GM23338 (cell line): ENCODE measurements around the gene TRIM34. TPM values are rescaled to one million over a fixed set of nuclear protein-coding genes. Genes with fewer than 3 reads are reported as not detected.

Experiments used
- ATAC-seq: fragments of 200-7000 bp; cut with Tn5 transposase; 3 replicates; pipeline ENCODE4 v1.9.1; 2020
- DNase-seq: peaks from one replicate; pipeline ENCODE4 v3.0.0-alpha.2; 2015; ENCODE audit warnings: low spot score
- H2AFZ ChIP-seq: fragments of 200-600 bp; sonication (generic); 2 replicates; pipeline ENCODE4 v1.8.0; 2016; ENCODE audit warnings: antibody characterized with exemption, mild to moderate bottlenecking, moderate library complexity
- H3F3A ChIP-seq: fragments of 200-600 bp; sonication (generic); replicated peaks from 2 replicates; pipeline ENCODE4 v1.8.0; 2017; ENCODE audit warnings: antibody characterized with exemption, mixed run types, low read depth
- H3K27ac ChIP-seq: fragments of 200-600 bp; sonication (generic); 2 replicates; pipeline ENCODE4 v1.6.1; 2016; ENCODE audit warnings: low read depth
- H3K27me3 ChIP-seq: fragments of 200-600 bp; sonication (generic); 2 replicates; pipeline ENCODE4 v1.8.0; 2016; ENCODE audit warnings: mild to moderate bottlenecking, mixed run types, moderate library complexity; ENCODE audit not compliant: insufficient read depth
- H3K36me3 ChIP-seq: fragments of 200-600 bp; sonication (generic); 2 replicates; pipeline ENCODE4 v1.8.0; 2016; ENCODE audit warnings: mild to moderate bottlenecking; ENCODE audit not compliant: insufficient read depth
- H3K4me1 ChIP-seq: fragments of 200-600 bp; sonication (generic); 2 replicates; pipeline ENCODE4 v1.8.0; 2016; ENCODE audit warnings: mild to moderate bottlenecking, moderate library complexity; ENCODE audit not compliant: insufficient read depth
- H3K4me2 ChIP-seq: fragments of 200-600 bp; sonication (generic); 2 replicates; pipeline ENCODE4 v1.7.1; 2017; ENCODE audit warnings: mixed run types
- H3K4me3 ChIP-seq: fragments of 200-600 bp; sonication (generic); 2 replicates; pipeline ENCODE4 v1.6.1; 2016; ENCODE audit warnings: mixed run types
- H3K79me2 ChIP-seq: fragments of 200-600 bp; sonication (generic); replicated peaks from 2 replicates; pipeline ENCODE4 v1.8.0; 2017; ENCODE audit warnings: mild to moderate bottlenecking; ENCODE audit not compliant: insufficient read depth
- H3K9me2 ChIP-seq: fragments of 200-600 bp; sonication (generic); 2 replicates; pipeline ENCODE4 v1.8.0; 2017; ENCODE audit not compliant: insufficient read depth
- H4K20me1 ChIP-seq: fragments of 200-600 bp; sonication (generic); replicated peaks from 2 replicates; pipeline ENCODE4 v1.8.0; 2017; ENCODE audit warnings: mild to moderate bottlenecking; ENCODE audit not compliant: insufficient read depth
- H3K27ac Mint-ChIP-seq: 2 replicates; pipeline ENCODE4 v1.8.0; 2020; ENCODE audit warnings: inconsistent platforms, mild to moderate bottlenecking, moderate library complexity, mixed read lengths
- H3K27me3 Mint-ChIP-seq: 3 replicates; pipeline ENCODE4 v1.8.0; 2022; ENCODE audit warnings: low read depth, mild to moderate bottlenecking, moderate library complexity, mixed read lengths, inconsistent platforms; ENCODE audit not compliant: insufficient read depth, poor library complexity
- H3K36me3 Mint-ChIP-seq: 3 replicates; pipeline ENCODE4 v1.8.0; 2021; ENCODE audit warnings: low read depth, mild to moderate bottlenecking, inconsistent platforms, moderate library complexity, mixed read lengths
- H3K4me1 Mint-ChIP-seq: 3 replicates; pipeline ENCODE4 v1.8.0; 2020; ENCODE audit warnings: mild to moderate bottlenecking, inconsistent platforms, mixed read lengths
- H3K4me3 Mint-ChIP-seq: 3 replicates; pipeline ENCODE4 v1.8.0; 2021; ENCODE audit warnings: moderate library complexity, mild to moderate bottlenecking, inconsistent platforms, mixed read lengths
- H3K9me3 Mint-ChIP-seq: 3 replicates; pipeline ENCODE4 v1.8.0; 2020; ENCODE audit warnings: moderate library complexity, mild to moderate bottlenecking, inconsistent platforms, mixed read lengths
- EZH2 ChIP-seq: fragments of 200-600 bp; sonication (generic); IDR thresholded peaks from one replicate; pipeline ENCODE4 v1.8.0; 2017; ENCODE audit warnings: antibody characterized with exemption, mild to moderate bottlenecking, low read depth; ENCODE audit not compliant: unreplicated experiment
- EZH2phosphoT487 ChIP-seq: fragments of 200-600 bp; sonication (generic); IDR thresholded peaks from one replicate; pipeline ENCODE4 v1.8.1; 2018; ENCODE audit warnings: antibody characterized with exemption; ENCODE audit not compliant: unreplicated experiment
- POLR2AphosphoS5 ChIP-seq: IDR thresholded peaks from 2 replicates; pipeline ENCODE4 v1.6.1; 2016; ENCODE audit warnings: antibody characterized with exemption, low read depth
- REST ChIP-seq: IDR thresholded peaks from one replicate; pipeline ENCODE4 v1.6.1; 2018; ENCODE audit warnings: antibody characterized with exemption; ENCODE audit not compliant: unreplicated experiment
- STAT1 ChIP-seq: IDR thresholded peaks from one replicate; pipeline ENCODE4 v1.6.1; 2016; ENCODE audit warnings: antibody characterized with exemption; ENCODE audit not compliant: unreplicated experiment
- ZNF462 ChIP-seq: fragments of 250-450 bp; sonication (Bioruptor Pico); IDR thresholded peaks from 2 replicates; pipeline ENCODE4 v1.5.0; 2020; ENCODE audit warnings: mild to moderate bottlenecking, moderate library complexity
- polyA plus RNA-seq: library from polyadenylated mRNA; unstranded; fragments of >200 nt; fragmentation: Nextera tagmentation; extraction: Ambion mirVana; gene quantifications from 2 replicates; pipeline ENCODE4 v1.2.1, GENCODE V29; 2016
- total RNA-seq: library from RNA; depleted of rRNA; stranded (reverse); fragments of >200 nt; shearing (Covaris generic); gene quantifications from 2 replicates; pipeline ENCODE4 v1.2.3, GENCODE V29; 2014

The TRIM34 gene
- total and polyA plus RNA-seq, 2 experiments from 2014 or later = 1.9 to 2.6 TPM

- TF ChIP-seq POLR2AphosphoS5 = no peak
- no peak for TF ChIP-seq STAT1
- TF ChIP-seq ZNF462 (CRISPR knock-in tag) = no peak
- no peak for TF ChIP-seq EZH2phosphoT487
- H3K9me3 Mint-ChIP-seq = 0 out of 3 replicates have a peak, but pooled peaks cover 3% of the 10 kb centered on the region
- Histone ChIP-seq H3K9me2 (peaks cover 4% of the 10 kb centered on the region; the same call in 1 of the 2 replicates), H3F3A (no peaks in the 10 kb centered on the region), H3K79me2 (no peaks in the 10 kb centered on the region), H3K4me1 (peaks cover 19% of the 10 kb centered on the region), H3K4me2 (no peak overlapping the region), H3K36me3 (no peaks in the 10 kb centered on the region), H3K4me3 (no peak overlapping the region), H4K20me1 (no peaks in the 10 kb centered on the region), H2AFZ (no peak overlapping the region), H3K27ac (no peak overlapping the region), H3K27me3 (no peaks in the 10 kb centered on the region)
- no peaks in the 10 kb centered on the region for H3K27me3 Mint-ChIP-seq
- no peak for DNase-seq
- no peaks in the 10 kb centered on the region for H3K36me3 Mint-ChIP-seq
- no peak overlapping the region for H3K27ac Mint-ChIP-seq
- no peak for ATAC-seq
- no peak overlapping the region for H3K4me3 Mint-ChIP-seq
- H3K4me1 Mint-ChIP-seq = peaks cover 35% of the 10 kb centered on the region
Measured at GRCh38 chr11:5622802-5623201, 2.0 kb upstream of the TRIM34 start.

DNA sequence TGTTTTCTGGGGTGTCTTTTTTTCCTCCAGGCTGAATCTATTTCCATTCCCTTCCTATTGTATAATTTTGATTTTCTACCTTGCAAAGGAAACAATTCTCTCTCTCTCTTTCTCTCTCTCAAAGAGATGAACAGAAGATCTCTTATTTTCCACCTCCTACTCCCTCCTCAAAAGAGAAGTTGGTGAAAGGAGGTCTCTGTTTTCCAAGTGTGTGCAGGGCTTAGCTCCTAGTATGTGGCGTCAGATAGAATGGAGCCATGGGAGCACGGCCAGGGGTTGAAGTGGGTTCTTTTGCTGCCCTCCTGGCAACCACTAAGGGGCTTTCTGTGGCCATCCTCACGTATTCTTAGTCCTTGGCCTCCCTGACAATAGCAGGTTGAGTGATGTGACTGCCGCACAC lies 480 bp downstream of the TRIM34 start:
- Histone ChIP-seq H3K36me3 (no peaks in the 10 kb centered on the region), H3K27me3 (no peaks in the 10 kb centered on the region), H3K79me2 (no peaks in the 10 kb centered on the region), H3K4me3 (no peak overlapping the region), H3K9me2 (peaks cover 12% of the 10 kb centered on the region; the same call in 1 of the 2 replicates), H3K27ac (no peak overlapping the region), H4K20me1 (no peaks in the 10 kb centered on the region), H2AFZ (no peak overlapping the region; the same call in 1 of the 2 replicates), H3K4me2 (peak overlapping the region; percentile 57; the same call in 1 of the 2 replicates), H3F3A (no peaks in the 10 kb centered on the region), H3K4me1 (peaks cover 19% of the 10 kb centered on the region)
- DNase-seq (no peak), ATAC-seq (peak; percentile 18; the same call in 2 of the 3 replicates)
- H3K27ac Mint-ChIP-seq = no peak overlapping the region
- H3K9me3 Mint-ChIP-seq = peaks cover 3% of the 10 kb centered on the region; the same call in 1 of the 3 replicates
- H3K4me1 Mint-ChIP-seq = peaks cover 31% of the 10 kb centered on the region
- no peaks in the 10 kb centered on the region for H3K27me3 Mint-ChIP-seq
- H3K4me3 Mint-ChIP-seq = peak overlapping the region; percentile 26; the same call in 1 of the 3 replicates
- no peaks in the 10 kb centered on the region for H3K36me3 Mint-ChIP-seq
- TF ChIP-seq EZH2 (no peak), REST (no peak), POLR2AphosphoS5 (no peak)
